ENCODE measurements around the gene PCDHA11. TPM values are rescaled to one million over a fixed set of nuclear protein-coding genes. Genes with fewer than 3 reads are reported as not detected.
A peak's percentile ranks its signal among the peaks of the same experiment; 100 is the strongest.
"Not testable (repeated sequence)": the region's sequence is repeated elsewhere in the genome, so short reads cannot be mapped to it uniquely, and the experiment has no call there.

Gene PCDHA11
- total and polyA plus RNA-seq, 11 donors, result 0.08 to 0.13 TPM; not detected in 9

DNA sequence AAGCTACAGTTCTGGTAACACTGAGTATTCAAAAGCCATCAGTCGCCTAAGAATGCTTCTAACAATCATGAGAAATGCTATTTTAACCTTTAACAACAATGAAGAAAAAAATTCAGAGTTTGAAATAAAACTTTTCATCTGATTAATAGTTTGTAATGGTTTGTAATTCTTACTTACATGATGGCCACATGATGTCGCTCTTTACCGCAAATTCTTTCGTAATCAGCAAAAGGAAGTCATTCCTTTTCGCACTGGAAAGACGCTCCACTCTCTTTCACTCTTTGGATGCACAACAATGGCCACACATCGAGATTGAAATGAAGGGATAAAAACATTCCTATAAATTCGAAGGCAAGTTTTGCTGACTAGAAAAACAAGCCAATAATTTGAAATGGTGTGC lies 34.8 kb upstream of the PCDHA11 start, which contains the start of gene PCDHA7:
Gene PCDHA7, plus strand, starts transcription at position 277 of the 400 bp plus-strand sequence. Its CDS starts 115 bp downstream, at position 392.
- TF ChIP-seq POLR2A (IDR thresholded peaks at IDR 0.05), result no peak
- TF ChIP-seq, protein P1, sequence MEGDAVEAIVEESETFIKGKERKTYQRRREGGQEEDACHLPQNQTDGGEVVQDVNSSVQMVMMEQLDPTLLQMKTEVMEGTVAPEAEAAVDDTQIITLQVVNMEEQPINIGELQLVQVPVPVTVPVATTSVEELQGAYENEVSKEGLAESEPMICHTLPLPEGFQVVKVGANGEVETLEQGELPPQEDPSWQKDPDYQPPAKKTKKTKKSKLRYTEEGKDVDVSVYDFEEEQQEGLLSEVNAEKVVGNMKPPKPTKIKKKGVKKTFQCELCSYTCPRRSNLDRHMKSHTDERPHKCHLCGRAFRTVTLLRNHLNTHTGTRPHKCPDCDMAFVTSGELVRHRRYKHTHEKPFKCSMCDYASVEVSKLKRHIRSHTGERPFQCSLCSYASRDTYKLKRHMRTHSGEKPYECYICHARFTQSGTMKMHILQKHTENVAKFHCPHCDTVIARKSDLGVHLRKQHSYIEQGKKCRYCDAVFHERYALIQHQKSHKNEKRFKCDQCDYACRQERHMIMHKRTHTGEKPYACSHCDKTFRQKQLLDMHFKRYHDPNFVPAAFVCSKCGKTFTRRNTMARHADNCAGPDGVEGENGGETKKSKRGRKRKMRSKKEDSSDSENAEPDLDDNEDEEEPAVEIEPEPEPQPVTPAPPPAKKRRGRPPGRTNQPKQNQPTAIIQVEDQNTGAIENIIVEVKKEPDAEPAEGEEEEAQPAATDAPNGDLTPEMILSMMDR (IDR thresholded peaks at IDR 0.05), result peak in 5 of 12 donors; percentile 9 to 33 (median 23)
- H3K9me3 ChIP-seq, result peaks cover 0 to 41% (median 13%) of the 10 kb centered on the region in 12 donors
- H3K27ac ChIP-seq, result no peak within 1 kb of the TSS
- no peak for DNase-seq
- H3K36me3 ChIP-seq, result no peaks in the 10 kb centered on the region
- no peak for ATAC-seq
- intact Hi-C loops (cut with DNase I), result loop anchor here in 2 of 10 donors (10.0 kb wide), 2 partner anchors 211 to 221 kb away; partner anchors contain the start of gene PCDHB1 (in 1 of the 2)
- H3K4me3 ChIP-seq, result peak within 1 kb of the TSS in 5 of 12 donors; percentile 18 to 41 (median 34)
- WGBS, 4 donors, result 6 to 15% (median 8%) methylated on average over 8 of the region's 8 CpGs
- peaks cover 9 to 90% (median 24%) of the 10 kb centered on the region in 9 donors for H3K27me3 ChIP-seq
- H3K4me1 ChIP-seq, result no peaks in the 10 kb centered on the region

DNA sequence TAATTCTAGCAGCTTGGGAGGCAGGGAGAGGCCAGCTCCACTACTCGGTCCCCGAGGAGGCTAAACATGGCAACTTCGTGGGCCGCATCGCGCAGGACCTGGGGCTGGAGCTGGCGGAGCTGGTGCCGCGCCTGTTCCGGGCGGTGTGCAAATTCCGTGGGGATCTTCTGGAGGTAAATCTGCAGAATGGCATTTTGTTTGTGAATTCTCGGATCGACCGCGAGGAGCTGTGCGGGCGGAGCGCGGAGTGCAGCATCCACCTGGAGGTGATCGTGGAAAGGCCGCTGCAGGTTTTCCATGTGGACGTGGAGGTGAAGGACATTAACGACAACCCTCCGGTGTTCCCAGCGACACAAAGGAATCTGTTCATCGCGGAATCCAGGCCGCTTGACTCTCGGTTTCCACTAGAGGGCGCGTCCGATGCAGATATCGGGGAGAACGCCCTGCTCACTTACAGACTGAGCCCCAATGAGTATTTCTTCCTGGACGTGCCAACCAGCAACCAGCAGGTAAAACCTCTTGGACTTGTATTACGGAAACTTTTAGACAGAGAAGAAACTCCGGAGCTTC lies 34.2 kb upstream of the PCDHA11 start:
- not testable (repeated sequence) for H3K27ac ChIP-seq, DNase-seq, H3K4me1 ChIP-seq, H3K36me3 ChIP-seq, ATAC-seq
- intact Hi-C loops (cut with DNase I), result loop anchor here in 2 of 10 donors (10.0 kb wide), 2 partner anchors 210 to 220 kb away; partner anchors contain the start of gene PCDHB1 (in 1 of the 2)
- WGBS, 4 donors, result 14 to 35% (median 21%) methylated on average over 21 to 27 of the region's 38 CpGs
- peaks cover 0 to 36% (median 11%) of the 10 kb centered on the region in 12 donors for H3K9me3 ChIP-seq
- H3K4me3 ChIP-seq, result peak overlapping the region in 5 of 12 donors; percentile 18 to 41 (median 34)
- H3K27me3 ChIP-seq, result peaks cover 9 to 90% (median 27%) of the 10 kb centered on the region in 9 donors

DNA sequence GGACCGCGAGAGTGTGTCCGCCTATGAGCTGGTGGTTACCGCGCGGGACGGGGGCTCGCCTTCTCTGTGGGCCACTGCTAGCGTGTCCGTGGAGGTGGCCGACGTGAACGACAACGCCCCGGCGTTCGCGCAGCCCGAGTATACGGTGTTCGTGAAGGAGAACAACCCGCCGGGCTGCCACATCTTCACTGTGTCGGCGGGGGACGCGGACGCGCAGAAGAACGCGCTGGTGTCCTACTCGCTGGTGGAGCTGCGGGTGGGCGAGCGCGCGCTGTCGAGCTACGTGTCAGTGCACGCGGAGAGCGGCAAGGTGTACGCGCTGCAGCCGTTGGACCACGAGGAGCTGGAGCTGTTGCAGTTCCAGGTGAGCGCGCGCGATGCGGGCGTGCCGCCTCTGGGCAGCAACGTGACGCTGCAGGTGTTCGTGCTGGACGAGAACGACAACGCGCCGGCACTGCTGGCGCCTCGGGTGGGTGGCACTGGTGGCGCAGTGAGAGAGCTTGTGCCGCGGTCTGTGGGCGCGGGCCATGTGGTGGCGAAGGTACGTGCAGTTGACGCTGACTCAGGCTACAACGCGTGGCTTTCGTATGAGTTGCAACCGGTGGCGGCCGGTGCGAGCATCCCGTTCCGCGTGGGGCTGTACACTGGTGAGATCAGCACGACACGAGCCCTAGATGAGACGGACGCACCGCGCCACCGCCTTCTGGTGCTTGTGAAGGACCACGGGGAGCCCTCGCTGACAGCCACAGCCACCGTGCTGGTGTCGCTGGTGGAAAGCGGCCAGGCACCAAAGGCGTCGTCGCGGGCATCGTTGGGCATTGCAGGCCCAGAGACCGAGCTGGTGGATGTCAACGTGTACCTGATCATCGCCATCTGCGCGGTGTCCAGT lies 32.9 kb upstream of the PCDHA11 start:
- H3K4me3 ChIP-seq, result no peak overlapping the region
- no peaks in the 10 kb centered on the region for H3K4me1 ChIP-seq
- DNase-seq, result peak in 2 of 5 donors; percentile 21 to 55
- H3K27me3 ChIP-seq, result peaks cover 9 to 91% (median 24%) of the 10 kb centered on the region in 9 donors
- TF ChIP-seq, protein P1 (IDR thresholded peaks at IDR 0.05), result no peak
- no peak for TF ChIP-seq POLR2A (IDR thresholded peaks at IDR 0.05)
- no peaks in the 10 kb centered on the region for H3K36me3 ChIP-seq
- 33 to 50% (median 44%) methylated on average over 36 to 103 of the region's 103 CpGs for WGBS, 4 donors
- intact Hi-C loops (cut with DNase I), result loop anchor here in 2 of 10 donors (10.0 kb wide), 2 partner anchors 209 to 219 kb away; partner anchors contain the start of gene PCDHB1 (in 1 of the 2)
- ATAC-seq, result no peak
- H3K27ac ChIP-seq, result no peak overlapping the region
- peaks cover 0 to 31% (median 8%) of the 10 kb centered on the region in 12 donors for H3K9me3 ChIP-seq

DNA sequence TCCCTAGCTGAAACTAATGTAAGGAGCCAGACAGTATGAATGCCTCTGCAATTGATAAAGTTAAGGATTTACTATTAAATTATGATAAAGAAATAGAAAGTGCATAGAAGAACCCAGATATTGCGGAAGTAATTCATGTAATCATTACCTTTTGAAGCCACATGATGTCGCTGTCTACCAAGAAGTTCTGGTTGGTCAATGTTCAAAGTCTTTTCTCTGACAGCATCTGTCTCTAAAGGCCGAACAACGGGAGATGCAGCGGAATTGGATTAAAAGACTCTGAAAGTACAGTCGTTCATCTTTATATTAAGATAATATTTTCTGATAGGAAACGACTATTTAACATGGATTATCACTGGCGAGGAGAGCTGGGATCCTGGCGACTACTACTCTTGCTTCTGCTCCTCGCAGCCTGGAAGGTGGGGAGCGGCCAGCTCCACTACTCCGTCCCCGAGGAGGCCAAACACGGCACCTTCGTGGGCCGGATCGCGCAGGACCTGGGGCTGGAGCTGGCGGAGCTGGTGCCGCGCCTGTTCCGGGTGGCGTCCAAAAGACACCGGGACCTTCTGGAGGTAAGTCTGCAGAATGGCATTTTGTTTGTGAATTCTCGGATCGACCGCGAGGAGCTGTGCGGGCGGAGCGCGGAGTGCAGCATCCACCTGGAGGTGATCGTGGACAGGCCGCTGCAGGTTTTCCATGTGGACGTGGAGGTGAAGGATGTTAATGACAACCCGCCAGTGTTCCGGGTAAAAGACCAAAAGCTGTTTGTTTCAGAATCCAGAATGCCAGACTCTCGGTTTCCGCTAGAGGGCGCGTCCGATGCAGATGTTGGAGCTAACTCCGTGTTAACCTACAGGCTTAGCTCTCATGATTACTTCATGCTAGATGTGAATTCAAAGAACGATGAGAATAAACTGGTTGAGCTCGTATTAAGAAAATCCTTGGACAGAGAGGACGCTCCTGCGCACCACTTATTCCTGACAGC lies 27.5 kb upstream of the PCDHA11 start, which contains the start of gene PCDHA8:
Gene PCDHA8, plus strand, starts transcription at position 210 of the 985 bp plus-strand sequence. Its CDS starts 135 bp downstream, at position 345.
- no peak within 1 kb of the TSS for H3K27ac ChIP-seq
- DNase-seq (no peak), ATAC-seq (no peak)

More for the DNA sequence above, 27.5 kb upstream of the PCDHA11 start, which contains the start of gene PCDHA8:
- Histone ChIP-seq H3K27me3 (peaks cover 0 to 79% (median 13%) of the 10 kb centered on the region in 9 donors), H3K9me3 (peaks cover 0 to 44% (median 9%) of the 10 kb centered on the region in 12 donors), H3K36me3 (no peaks in the 10 kb centered on the region), H3K4me1 (no peaks in the 10 kb centered on the region), H3K4me3 (no peak within 1 kb of the TSS)
- WGBS, 4 donors, result 19 to 27% (median 22%) methylated on average over 23 to 47 of the region's 47 CpGs
- intact Hi-C loops (cut with DNase I), result no loop called here
- TF ChIP-seq, protein P1 (IDR thresholded peaks at IDR 0.05), result peak in 5 of 12 donors; percentile 8 to 22 (median 20)
- no peak for TF ChIP-seq POLR2A (IDR thresholded peaks at IDR 0.05)
